ENCODE results near the gene DMXL2. TPM values are rescaled to one million over a fixed set of nuclear protein-coding genes. Genes with fewer than 3 reads are reported as not detected.

DMXL2 gene
- total RNA-seq, 1 donor from 2014 or later = 2.4 TPM

GRCh38 chr15:51647128-51647562 is 24.6 kb upstream of the DMXL2 start:
- DNase-seq (ENCODE audit: low spot score) = no peak
- H3K27me3 Mint-ChIP-seq (ENCODE audit: insufficient read depth) = peaks cover 17% of the 10 kb centered on the region
- H3K27ac Mint-ChIP-seq = no peak overlapping the region
- H3K9me3 Mint-ChIP-seq = no peaks in the 10 kb centered on the region
- intact Hi-C loops (cut with micrococcal nuclease) = no loop called here
- H3K36me3 Mint-ChIP-seq (ENCODE audit: low read depth) = no peaks in the 10 kb centered on the region
- no peak overlapping the region for H3K4me3 Mint-ChIP-seq
- H3K4me1 Mint-ChIP-seq (ENCODE audit: low read depth) = no peaks in the 10 kb centered on the region

GRCh38 chr15:51642696-51643095 is 20.1 kb upstream of the DMXL2 start:
- no peak for DNase-seq (ENCODE audit: low spot score)
- H3K36me3 Mint-ChIP-seq (ENCODE audit: low read depth) = no peaks in the 10 kb centered on the region
- no peaks in the 10 kb centered on the region for H3K4me1 Mint-ChIP-seq (ENCODE audit: low read depth)
- peaks cover 13% of the 10 kb centered on the region for H3K27me3 Mint-ChIP-seq (ENCODE audit: insufficient read depth)
- no peaks in the 10 kb centered on the region for H3K9me3 Mint-ChIP-seq
- no peak overlapping the region for H3K27ac Mint-ChIP-seq
- H3K4me3 Mint-ChIP-seq = no peak overlapping the region
- intact Hi-C loops (cut with micrococcal nuclease) = no loop called here

DNA sequence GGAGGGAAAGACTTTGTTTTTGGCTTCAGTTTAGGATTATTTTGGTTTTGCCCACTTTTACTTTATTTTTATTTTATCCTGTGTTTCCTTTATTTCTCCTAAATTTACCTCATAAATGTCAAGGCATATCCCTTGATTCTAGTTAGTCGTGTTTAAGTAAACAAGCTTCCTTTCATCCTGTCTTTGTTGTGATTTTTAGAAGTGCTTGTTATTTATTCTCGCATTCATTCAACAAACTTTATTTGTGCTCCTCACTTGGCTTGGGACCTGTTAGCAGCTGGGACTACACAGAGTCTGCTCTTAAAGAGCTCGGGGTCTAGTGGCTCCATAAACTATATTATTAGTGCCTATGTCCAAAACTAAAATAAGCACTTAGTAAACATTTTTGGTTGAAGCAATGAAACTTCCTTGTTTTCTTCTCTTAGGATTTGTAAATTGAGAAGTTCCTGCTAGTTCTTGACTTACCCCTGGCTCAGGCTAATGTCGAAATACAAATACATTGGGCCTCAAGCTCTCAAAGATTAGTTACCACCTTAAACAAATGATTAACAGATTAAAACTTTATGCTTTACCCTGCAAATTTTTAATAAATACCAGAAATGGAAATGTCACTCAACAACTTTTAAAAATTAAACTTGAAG is 19.0 kb upstream of the DMXL2 start:
- H3K27me3 Mint-ChIP-seq (ENCODE audit: insufficient read depth) = peaks cover 13% of the 10 kb centered on the region
- H3K9me3 Mint-ChIP-seq = no peaks in the 10 kb centered on the region
- intact Hi-C loops (cut with micrococcal nuclease) = no loop called here
- H3K27ac Mint-ChIP-seq = no peak overlapping the region
- H3K4me3 Mint-ChIP-seq = no peak overlapping the region
- H3K36me3 Mint-ChIP-seq (ENCODE audit: low read depth) = no peaks in the 10 kb centered on the region
- no peak for DNase-seq (ENCODE audit: low spot score)
- H3K4me1 Mint-ChIP-seq (ENCODE audit: low read depth) = no peaks in the 10 kb centered on the region

DNA sequence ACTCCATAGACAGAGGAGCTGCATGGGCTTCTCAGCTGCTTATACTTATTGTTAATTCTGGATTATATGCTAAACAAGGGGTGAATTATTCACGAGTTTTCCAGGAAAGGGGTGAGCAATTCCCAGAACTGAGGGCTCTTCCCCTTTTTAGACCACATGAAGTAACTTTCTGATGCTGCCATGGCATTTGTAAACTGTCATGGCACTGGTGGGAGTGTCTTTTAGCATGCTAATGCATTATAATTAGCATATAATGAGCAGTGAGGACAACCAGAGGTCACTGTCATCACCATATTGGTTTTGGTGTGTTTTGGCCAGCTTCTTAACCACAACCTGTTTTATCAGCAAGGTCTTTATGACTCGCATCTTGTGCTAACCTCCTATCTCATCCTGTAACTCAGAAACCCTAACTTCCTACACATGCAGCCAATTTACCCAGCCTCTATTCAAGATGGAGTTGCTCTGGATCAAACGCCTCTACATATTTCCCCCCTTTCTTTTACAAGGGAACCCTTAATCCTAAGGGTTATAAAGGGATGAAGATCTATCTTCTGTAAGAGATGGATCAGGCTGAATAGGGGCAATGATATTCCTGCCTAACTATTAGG is 12.1 kb upstream of the DMXL2 start:
- Mint-ChIP-seq H3K9me3 (no peaks in the 10 kb centered on the region), H3K27ac (no peak overlapping the region), H3K36me3 (ENCODE audit: low read depth) (no peaks in the 10 kb centered on the region), H3K4me1 (ENCODE audit: low read depth) (peaks cover 7% of the 10 kb centered on the region), H3K4me3 (no peak overlapping the region), H3K27me3 (ENCODE audit: insufficient read depth) (peaks cover 4% of the 10 kb centered on the region)
- DNase-seq (ENCODE audit: low spot score) = no peak
- intact Hi-C loops (cut with micrococcal nuclease) = no loop called here

- intact Hi-C loops (cut with micrococcal nuclease) = no loop called here
- H3K27ac Mint-ChIP-seq = no peak overlapping the region
These were observed 7.0 kb upstream of the DMXL2 start for GRCh38 chr15:51629612-51630011.

DNA sequence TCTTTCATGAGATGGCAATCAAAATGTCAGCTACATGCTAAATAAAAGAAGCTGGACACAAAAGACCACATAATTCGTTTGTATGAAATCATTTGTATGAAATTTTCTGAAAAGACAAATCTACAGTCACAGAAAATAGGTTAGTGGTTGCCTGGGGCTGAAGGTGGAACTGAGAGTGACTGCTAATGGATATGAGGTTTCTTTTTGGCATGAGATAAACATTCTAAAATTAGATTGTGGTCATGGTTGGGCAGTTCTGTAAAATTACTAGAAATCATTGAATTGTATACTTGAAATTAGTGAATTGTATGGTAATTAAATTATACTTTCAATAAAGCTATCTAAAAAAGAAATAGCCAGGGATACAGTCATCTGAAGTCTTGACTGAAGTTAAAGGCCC is 2.7 kb upstream of the DMXL2 start:
- Mint-ChIP-seq H3K4me1 (ENCODE audit: low read depth) (peaks cover 11% of the 10 kb centered on the region), H3K9me3 (no peaks in the 10 kb centered on the region), H3K4me3 (no peak overlapping the region), H3K27me3 (ENCODE audit: insufficient read depth) (peaks cover 47% of the 10 kb centered on the region), H3K27ac (no peak overlapping the region), H3K36me3 (ENCODE audit: low read depth) (peaks cover 2% of the 10 kb centered on the region)
- DNase-seq (ENCODE audit: low spot score) = no peak
- intact Hi-C loops (cut with micrococcal nuclease) = no loop called here

More at GRCh38 chr15:51629612-51630011, 7.0 kb upstream of the DMXL2 start:
- DNase-seq (ENCODE audit: low spot score) = no peak
- Mint-ChIP-seq H3K9me3 (no peaks in the 10 kb centered on the region), H3K36me3 (ENCODE audit: low read depth) (no peaks in the 10 kb centered on the region), H3K4me3 (no peak overlapping the region), H3K4me1 (ENCODE audit: low read depth) (peaks cover 2% of the 10 kb centered on the region), H3K27me3 (ENCODE audit: insufficient read depth) (peaks cover 22% of the 10 kb centered on the region)

GRCh38 chr15:51624022-51624421 is 1.5 kb upstream of the DMXL2 start:
- intact Hi-C loops (cut with micrococcal nuclease) = no loop called here
- Mint-ChIP-seq H3K36me3 (ENCODE audit: low read depth) (peaks cover 2% of the 10 kb centered on the region), H3K27me3 (ENCODE audit: insufficient read depth) (peaks cover 55% of the 10 kb centered on the region), H3K27ac (no peak overlapping the region), H3K4me3 (peak overlapping the region; percentile 25), H3K9me3 (no peaks in the 10 kb centered on the region), H3K4me1 (ENCODE audit: low read depth) (peaks cover 11% of the 10 kb centered on the region)
- DNase-seq (ENCODE audit: low spot score) = no peak

DNA sequence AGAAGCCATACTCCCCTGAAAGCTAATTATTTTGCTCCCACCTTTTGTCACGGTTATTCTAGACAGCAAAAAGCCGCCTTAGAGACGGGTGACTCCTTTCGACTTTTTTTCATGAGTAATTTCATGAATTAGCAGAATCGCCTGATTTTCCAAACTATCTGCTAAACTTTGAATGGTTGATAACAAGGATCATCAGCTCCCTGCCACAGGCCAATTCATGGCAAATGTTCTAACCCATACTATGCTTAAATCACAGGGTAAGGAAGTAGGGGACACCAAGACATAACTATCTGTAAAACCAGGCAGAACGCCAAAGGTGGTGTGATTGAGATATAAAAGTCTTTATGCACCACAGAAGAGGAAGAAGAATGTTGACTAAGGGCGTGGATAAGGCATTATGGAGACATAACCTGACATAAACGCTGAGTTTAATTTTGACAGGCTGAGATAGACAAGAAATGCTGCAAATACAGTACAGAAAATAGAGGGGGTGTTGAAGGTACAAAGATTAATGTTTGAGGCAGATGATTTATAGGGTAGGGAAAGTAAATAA is 891 bp upstream of the DMXL2 start:
- intact Hi-C loops (cut with micrococcal nuclease) = no loop called here

DNA sequence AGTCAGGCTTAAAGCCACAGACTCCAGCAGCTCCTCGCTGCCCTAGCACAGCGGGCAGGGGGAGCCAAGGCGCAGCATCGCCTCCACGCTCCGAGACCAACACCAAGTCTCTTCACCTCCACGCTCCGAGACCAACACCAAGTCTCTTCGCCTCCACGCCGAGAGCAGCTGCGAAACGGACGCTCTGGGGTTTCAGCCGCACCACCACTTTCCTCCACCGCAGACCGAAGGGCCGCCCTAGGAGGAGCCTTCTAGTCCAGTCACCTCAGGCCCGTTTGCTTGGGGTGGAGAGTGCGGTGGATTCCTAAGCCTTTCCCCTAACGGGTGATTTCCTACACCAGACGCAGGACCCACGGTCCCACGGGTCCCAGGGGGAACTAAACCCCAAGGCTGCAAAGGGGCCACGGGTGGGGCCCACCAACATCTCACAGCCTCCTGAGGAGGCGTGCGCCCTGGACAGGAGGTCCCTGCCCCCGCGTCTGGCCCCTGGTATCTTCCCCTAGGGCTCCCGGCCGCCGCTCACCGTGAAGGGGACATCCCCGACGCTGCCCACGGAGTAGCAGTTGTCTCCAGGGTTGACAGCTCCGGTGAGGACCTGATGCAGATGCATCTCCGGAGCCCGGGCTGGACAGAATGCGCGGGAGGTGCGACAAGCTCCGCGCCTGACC is 501 bp downstream of the DMXL2 start:
- H3K9me3 Mint-ChIP-seq = no peaks in the 10 kb centered on the region
- peaks cover 55% of the 10 kb centered on the region for H3K27me3 Mint-ChIP-seq (ENCODE audit: insufficient read depth)
- intact Hi-C loops (cut with micrococcal nuclease) = loop anchor here (1.0 kb wide), 1 partner anchor 208 kb away; no protein-coding TSS in a partner anchor
- peaks cover 11% of the 10 kb centered on the region for H3K4me1 Mint-ChIP-seq (ENCODE audit: low read depth)
- H3K27ac Mint-ChIP-seq = peak overlapping the region; percentile 41
- peak overlapping the region; percentile 83 for H3K4me3 Mint-ChIP-seq
- peaks cover 2% of the 10 kb centered on the region for H3K36me3 Mint-ChIP-seq (ENCODE audit: low read depth)
- DNase-seq (ENCODE audit: low spot score) = peak; percentile 11

More for the DNA sequence above, 891 bp upstream of the DMXL2 start:
- DNase-seq (ENCODE audit: low spot score) = no peak
- Mint-ChIP-seq H3K4me1 (ENCODE audit: low read depth) (peaks cover 11% of the 10 kb centered on the region), H3K27me3 (ENCODE audit: insufficient read depth) (peaks cover 55% of the 10 kb centered on the region), H3K36me3 (ENCODE audit: low read depth) (peaks cover 2% of the 10 kb centered on the region), H3K4me3 (peak overlapping the region; percentile 83), H3K27ac (peak overlapping the region; percentile 26), H3K9me3 (no peaks in the 10 kb centered on the region)

DNA sequence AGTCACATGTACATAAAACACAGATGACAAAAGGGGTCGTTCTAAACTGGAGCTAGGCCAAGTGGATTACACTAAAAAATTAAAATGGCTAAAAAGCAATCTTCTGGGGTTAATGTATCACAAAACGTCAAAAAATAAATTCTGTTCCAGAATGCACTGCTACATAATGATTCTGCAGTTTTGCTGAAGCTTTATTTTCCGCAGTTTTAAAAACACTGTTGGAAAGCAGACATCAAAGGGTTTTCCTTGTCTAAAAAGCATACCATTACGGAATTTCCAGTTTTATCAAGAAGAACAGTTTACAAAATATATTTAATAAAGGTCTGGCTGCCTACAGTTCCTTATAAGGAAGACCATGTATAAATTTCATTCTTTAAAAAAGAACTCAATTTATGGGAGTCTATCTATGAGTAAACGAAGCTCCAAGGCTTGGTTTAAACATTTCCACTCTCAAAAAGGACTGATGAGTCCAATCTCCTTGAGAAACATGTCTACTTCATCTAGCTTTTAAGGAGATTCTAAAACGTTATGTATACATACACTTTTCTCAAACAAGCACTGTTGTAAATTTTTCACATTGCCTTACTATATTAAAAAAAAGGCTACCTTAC is 1.3 kb downstream of the DMXL2 start:
- Mint-ChIP-seq H3K27me3 (ENCODE audit: insufficient read depth) (peaks cover 55% of the 10 kb centered on the region), H3K27ac (no peak overlapping the region), H3K9me3 (no peaks in the 10 kb centered on the region), H3K4me3 (peak overlapping the region; percentile 83), H3K36me3 (ENCODE audit: low read depth) (peaks cover 2% of the 10 kb centered on the region), H3K4me1 (ENCODE audit: low read depth) (peaks cover 11% of the 10 kb centered on the region)
- intact Hi-C loops (cut with micrococcal nuclease) = no loop called here
- no peak for DNase-seq (ENCODE audit: low spot score)

DNA sequence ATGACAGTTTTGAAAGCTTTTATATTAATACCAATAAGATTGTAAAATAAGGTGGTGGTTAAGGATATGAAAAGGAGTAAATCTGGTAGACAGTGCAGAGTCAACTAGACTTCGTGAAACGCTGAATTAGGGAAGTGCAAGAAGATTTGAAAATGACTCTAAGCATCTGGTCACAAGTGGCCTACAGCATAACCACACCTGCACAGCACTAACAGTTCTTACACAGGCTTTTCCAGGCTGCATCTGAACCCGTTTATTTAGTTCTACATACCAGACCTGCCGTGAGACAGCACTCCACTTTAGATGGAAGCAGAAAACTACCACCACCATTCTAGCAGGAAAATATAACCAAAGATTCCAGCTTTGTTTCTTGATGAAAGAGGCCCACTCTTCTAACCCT is 1.9 kb downstream of the DMXL2 start:
- DNase-seq (ENCODE audit: low spot score) = no peak
- Mint-ChIP-seq H3K36me3 (ENCODE audit: low read depth) (peaks cover 2% of the 10 kb centered on the region), H3K4me1 (ENCODE audit: low read depth) (peaks cover 11% of the 10 kb centered on the region), H3K4me3 (peak overlapping the region; percentile 4), H3K27ac (no peak overlapping the region), H3K9me3 (no peaks in the 10 kb centered on the region), H3K27me3 (ENCODE audit: insufficient read depth) (peaks cover 51% of the 10 kb centered on the region)
- intact Hi-C loops (cut with micrococcal nuclease) = no loop called here

DNA sequence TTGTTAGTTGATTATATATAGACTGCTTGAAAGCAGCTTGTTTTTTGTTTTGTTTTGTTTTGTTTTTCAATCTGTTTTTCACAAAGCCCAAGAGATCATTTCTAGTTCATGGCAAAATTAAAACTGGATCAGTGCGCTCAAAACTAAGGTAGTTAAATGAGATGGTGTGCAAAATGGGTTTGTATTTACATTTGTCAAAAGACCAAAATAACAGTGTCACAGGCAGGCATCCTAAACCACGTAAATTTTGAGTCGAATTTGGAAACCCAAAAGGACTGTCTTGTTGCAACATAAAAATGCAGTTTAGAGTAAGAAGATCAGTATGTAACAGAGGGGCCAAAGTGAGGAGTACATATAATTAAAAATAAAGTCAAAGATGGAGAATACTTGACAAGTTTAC is 2.4 kb downstream of the DMXL2 start:
- Mint-ChIP-seq H3K4me1 (ENCODE audit: low read depth) (peaks cover 11% of the 10 kb centered on the region), H3K27me3 (ENCODE audit: insufficient read depth) (peaks cover 47% of the 10 kb centered on the region), H3K36me3 (ENCODE audit: low read depth) (peaks cover 2% of the 10 kb centered on the region), H3K27ac (no peak overlapping the region), H3K4me3 (no peak overlapping the region), H3K9me3 (no peaks in the 10 kb centered on the region)
- intact Hi-C loops (cut with micrococcal nuclease) = no loop called here
- DNase-seq (ENCODE audit: low spot score) = no peak
